Muscle of arm (tissue), 14 donors: ENCODE data around the gene HEXA. TPM values are rescaled to one million over a fixed set of nuclear protein-coding genes. Genes with fewer than 3 reads are reported as not detected.
A peak's percentile ranks its signal among the peaks of the same experiment; 100 is the strongest.
"Not testable (repeated sequence)": the region's sequence is repeated elsewhere in the genome, so short reads cannot be mapped to it uniquely, and the experiment has no call there.

Experiments used
- DNase-seq: peaks from one replicate; pipeline ENCODE4 v3.0.0-alpha.2; 2013
- long read RNA-seq, 11 donors: transcript quantifications; one replicate each; lab custom pipeline, GENCODE V29; 2026
- polyA plus RNA-seq, 12 donors: library from polyadenylated mRNA; unstranded; fragments of 120-200 nt; gene quantifications; one replicate each; pipeline ENCODE4 v1.2.1, GENCODE V29; 2013; ENCODE audit not compliant: insufficient read length in 12 of 12

HEXA gene
- 10 to 100 TPM in 11 of 12 donors, not detected in 1; 29.3 to 65.5 (median 49.2) TPM for polyA plus RNA-seq
- long read RNA-seq, donor 1, full-length matches to known transcripts: 33 of 75 reads
- long read RNA-seq, donor 1, partial matches to known transcripts: 42 of 75 reads
- long read RNA-seq, donor 1, other reads (novel, unspliced or antisense): 0 of 75 reads
- long read RNA-seq, donor 2, full-length matches to known transcripts: 14 of 14 reads
- long read RNA-seq, donor 2, partial matches to known transcripts: 0 of 14 reads
- long read RNA-seq, donor 2, other reads (novel, unspliced or antisense): 0 of 14 reads
- long read RNA-seq, donor 3, full-length matches to known transcripts: 5 of 5 reads
- long read RNA-seq, donor 3, partial matches to known transcripts: 0 of 5 reads
- long read RNA-seq, donor 3, other reads (novel, unspliced or antisense): 0 of 5 reads
- long read RNA-seq, donor 4, full-length matches to known transcripts: 4 of 4 reads
- long read RNA-seq, donor 4, partial matches to known transcripts: 0 of 4 reads
- long read RNA-seq, donor 4, other reads (novel, unspliced or antisense): 0 of 4 reads
- long read RNA-seq, donor 5, full-length matches to known transcripts: 19 of 19 reads
- long read RNA-seq, donor 5, partial matches to known transcripts: 0 of 19 reads
- long read RNA-seq, donor 5, other reads (novel, unspliced or antisense): 0 of 19 reads
- long read RNA-seq, donor 6, full-length matches to known transcripts: 6 of 6 reads
- long read RNA-seq, donor 6, partial matches to known transcripts: 0 of 6 reads
- long read RNA-seq, donor 6, other reads (novel, unspliced or antisense): 0 of 6 reads
- long read RNA-seq, donor 7, full-length matches to known transcripts: 4 of 4 reads
- long read RNA-seq, donor 7, partial matches to known transcripts: 0 of 4 reads
- long read RNA-seq, donor 7, other reads (novel, unspliced or antisense): 0 of 4 reads
- long read RNA-seq, donor 8, full-length matches to known transcripts: 8 of 8 reads
- long read RNA-seq, donor 8, partial matches to known transcripts: 0 of 8 reads
- long read RNA-seq, donor 8, other reads (novel, unspliced or antisense): 0 of 8 reads
- long read RNA-seq, donor 9, full-length matches to known transcripts: 9 of 9 reads
- long read RNA-seq, donor 9, partial matches to known transcripts: 0 of 9 reads
- long read RNA-seq, donor 9, other reads (novel, unspliced or antisense): 0 of 9 reads
- long read RNA-seq, donor 10, full-length matches to known transcripts: 9 of 9 reads
- long read RNA-seq, donor 10, partial matches to known transcripts: 0 of 9 reads
- long read RNA-seq, donor 10, other reads (novel, unspliced or antisense): 0 of 9 reads
- long read RNA-seq, donor 11, full-length matches to known transcripts: 14 of 20 reads
- long read RNA-seq, donor 11, partial matches to known transcripts: 6 of 20 reads
- long read RNA-seq, donor 11, other reads (novel, unspliced or antisense): 0 of 20 reads

- DNase-seq: peak; percentile 97
Measured at GRCh38 chr15:72375846-72376581, at the start of gene HEXA. HEXA (minus strand) TSS chr15:72376014; CDS start chr15:72375972, 42 bp downstream.

DNA sequence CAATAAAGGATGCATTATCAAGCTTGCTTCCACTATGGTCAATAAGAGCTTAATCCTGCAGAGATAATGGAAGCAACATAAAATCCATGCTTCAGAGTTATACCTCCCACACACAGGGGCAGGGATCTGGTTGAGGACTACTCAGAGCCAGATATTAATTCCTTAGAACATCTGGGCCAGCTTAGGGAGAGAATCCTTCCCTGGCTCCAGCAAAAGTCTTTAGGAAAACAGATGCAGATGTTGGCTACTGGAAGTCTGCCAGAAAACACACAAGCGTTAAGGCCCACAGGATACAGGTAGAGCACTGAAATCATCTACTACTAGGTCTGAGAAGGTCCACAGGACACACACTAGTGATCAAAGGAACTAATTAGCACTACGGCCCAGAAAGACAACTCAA, 47.4 kb upstream of the HEXA start:
- DNase-seq: no peak

DNA sequence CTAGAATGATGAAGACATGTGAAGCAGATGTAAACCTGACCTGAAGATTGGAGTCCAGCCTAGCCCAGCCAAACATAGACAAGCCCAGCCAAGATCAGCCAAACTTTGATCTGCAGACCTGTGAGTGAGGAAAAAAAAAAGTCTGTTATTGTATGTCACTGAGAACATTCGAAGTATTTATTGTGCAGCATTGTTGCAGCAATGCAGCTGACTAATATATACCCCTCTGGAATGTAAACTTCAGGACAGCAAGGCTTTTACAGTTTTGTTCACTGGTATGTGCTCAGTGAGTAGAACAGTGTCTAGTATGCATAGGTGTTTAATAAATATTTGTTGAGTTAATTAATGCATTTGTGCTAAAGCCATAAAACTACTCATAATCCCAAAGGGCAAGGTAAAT, 45.7 kb upstream of the HEXA start:
- no peak for DNase-seq

GRCh38 chr15:72420576-72420975, 44.8 kb upstream of the HEXA start:
- no peak for DNase-seq

GRCh38 chr15:72419768-72420167, 44.0 kb upstream of the HEXA start:
- not testable (repeated sequence) for DNase-seq

- no peak for DNase-seq
Measured at GRCh38 chr15:72415304-72415703, 39.5 kb upstream of the HEXA start.

GRCh38 chr15:72413337-72413736, 37.5 kb upstream of the HEXA start:
- not testable (repeated sequence) for DNase-seq

- DNase-seq: no peak
Measured at GRCh38 chr15:72411544-72411943, 35.7 kb upstream of the HEXA start.

- no peak for DNase-seq
Measured at GRCh38 chr15:72411111-72411510, 35.3 kb upstream of the HEXA start.

- no peak for DNase-seq
Measured at GRCh38 chr15:72406936-72407335, 31.1 kb upstream of the HEXA start.

GRCh38 chr15:72404841-72405240, 29.0 kb upstream of the HEXA start:
- DNase-seq: no peak

DNA sequence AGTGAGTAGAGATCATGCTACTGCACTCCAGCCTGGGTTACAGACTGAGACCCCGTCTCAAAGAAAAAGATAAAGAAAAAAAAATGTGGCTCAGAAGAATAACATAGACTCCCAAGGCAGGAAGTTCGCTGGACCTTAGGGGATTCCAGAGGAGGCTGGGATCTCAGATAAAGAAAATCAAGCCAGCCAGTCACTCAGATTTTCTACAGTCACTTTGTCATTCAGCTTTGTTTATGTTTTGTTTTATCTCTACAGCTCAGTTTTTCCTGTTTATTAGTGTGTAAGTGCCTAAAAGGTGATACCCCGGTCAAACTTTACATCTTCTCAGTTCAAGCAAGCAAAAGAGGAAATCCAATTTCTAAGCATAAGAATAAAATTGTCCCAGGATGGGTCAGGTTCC, 28.5 kb upstream of the HEXA start:
- no peak for DNase-seq

DNA sequence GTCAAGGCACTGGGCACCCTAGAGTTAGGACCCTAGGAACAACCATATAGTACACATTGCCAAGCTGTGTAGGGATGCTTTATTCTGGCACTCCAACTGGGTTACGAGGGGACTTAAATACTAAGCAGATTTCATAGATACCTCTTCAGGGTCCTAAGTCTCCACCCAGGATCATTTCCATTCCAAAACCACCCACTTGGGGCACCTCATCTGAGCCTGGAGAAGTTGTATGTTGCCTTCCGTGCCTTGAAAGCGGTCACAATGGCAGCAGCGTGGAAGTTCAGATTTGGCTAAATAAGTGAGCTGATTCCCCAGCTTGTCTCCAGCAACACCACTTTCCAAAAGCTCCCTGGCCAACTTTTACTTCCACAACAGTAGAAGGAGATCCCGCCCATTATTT, 26.9 kb upstream of the HEXA start:
- no peak for DNase-seq

GRCh38 chr15:72398648-72399047, 22.8 kb upstream of the HEXA start:
- DNase-seq: no peak

- DNase-seq: no peak
Measured at GRCh38 chr15:72397796-72398588, 22.2 kb upstream of the HEXA start, which contains the start of gene TMEM202. TMEM202 (plus strand) TSS chr15:72398305; CDS start chr15:72398327, 22 bp downstream.

GRCh38 chr15:72396331-72396730, 20.5 kb upstream of the HEXA start:
- not testable (repeated sequence) for DNase-seq

- no peak for DNase-seq
Measured at GRCh38 chr15:72389231-72389630, 13.4 kb upstream of the HEXA start.

DNA sequence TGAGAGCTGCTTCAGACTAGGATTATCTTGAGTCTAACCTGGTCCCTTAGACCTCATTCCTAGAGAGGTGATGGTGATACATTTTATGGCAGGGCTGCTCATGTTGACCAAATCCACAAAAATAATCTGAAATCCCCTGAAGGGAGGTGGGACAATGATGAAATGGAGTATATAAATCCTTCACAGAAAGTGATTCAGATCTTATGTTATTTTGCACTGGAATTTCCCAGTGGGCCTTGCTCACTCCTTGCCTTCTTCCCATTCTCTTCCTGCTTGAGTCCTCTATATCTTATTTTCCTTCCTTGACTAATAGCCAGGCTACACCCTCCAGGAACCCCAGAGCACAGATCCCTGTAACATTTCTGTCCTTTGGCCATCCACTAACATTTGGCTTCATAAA, 11.9 kb upstream of the HEXA start:
- no peak for DNase-seq

- no peak for DNase-seq
Measured at GRCh38 chr15:72382146-72382545, 6.3 kb upstream of the HEXA start.

DNA sequence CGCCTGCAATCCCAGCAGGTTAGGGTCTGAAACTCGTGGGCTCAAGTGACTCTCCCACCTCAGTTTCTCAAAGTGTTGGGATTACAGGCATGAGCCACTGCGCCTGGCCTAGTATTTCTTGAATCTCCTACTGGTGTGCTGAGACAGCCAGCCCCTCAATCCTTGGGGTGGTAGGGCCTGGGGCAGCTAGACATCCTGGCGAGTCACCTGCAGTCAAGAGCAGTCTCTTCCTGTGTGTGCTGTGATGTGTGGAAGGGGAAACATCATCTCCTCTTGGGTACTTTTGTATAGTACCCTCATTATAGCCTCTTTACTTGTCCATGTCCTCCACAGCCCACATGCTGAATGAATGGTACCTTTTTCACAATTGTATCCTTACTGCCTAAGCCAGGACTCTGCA, 4.9 kb upstream of the HEXA start:
- no peak for DNase-seq
